H1 (cell line): ENCODE measurements around the gene FDPS.

ENCODE experiments used
- CBX5 ChIP-seq: fragments of 300-800, 300-1000 bp; sonication (generic); IDR thresholded peaks from 2 replicates; pipeline ENCODE4 v1.7.1; 2016; ENCODE audit warnings: antibody characterized with exemption, low read length, low read depth
- POLR2A ChIP-seq, 2 experiments: IDR thresholded peaks; 1 replicate in 1 of 2; 2 replicates in 1 of 2; pipeline ENCODE4 v1.6.1; 2011; ENCODE audit warnings: low read depth in 2 of 2, low read length in 2 of 2, mild to moderate bottlenecking in 2 of 2; ENCODE audit errors: control extremely low read depth in 1 of 2
- POLR2AphosphoS5 ChIP-seq: IDR thresholded peaks from 2 replicates; pipeline ENCODE4 v1.6.1; 2011; ENCODE audit warnings: low read depth, low read length

DNA sequence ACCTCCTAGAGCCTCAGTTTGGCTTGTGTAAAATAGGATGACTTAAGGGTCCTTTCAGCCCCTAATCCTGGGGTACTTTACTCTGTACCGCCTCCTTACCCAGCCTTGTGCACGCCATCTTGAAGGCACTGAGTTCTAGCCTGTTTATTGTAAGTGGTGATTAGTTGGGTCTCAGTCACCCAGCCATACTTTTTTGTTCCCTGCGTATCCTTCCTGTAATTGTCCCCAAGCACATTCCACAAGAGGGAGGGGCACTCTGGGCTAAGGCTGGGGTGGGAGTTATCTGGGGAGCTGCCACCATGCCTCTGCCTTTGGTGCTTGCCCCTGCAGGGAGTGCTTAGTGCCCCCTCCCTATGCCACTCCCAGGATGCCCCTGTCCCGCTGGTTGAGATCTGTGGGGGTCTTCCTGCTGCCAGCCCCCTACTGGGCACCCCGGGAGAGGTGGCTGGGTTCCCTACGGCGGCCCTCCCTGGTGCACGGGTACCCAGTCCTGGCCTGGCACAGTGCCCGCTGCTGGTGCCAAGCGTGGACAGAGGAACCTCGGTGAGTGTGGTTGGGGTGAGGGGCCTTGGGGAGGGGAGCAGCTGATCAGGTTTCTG is 856 bp downstream of the FDPS start:
- no peak for TF ChIP-seq POLR2A (IDR thresholded peaks at IDR 0.05; ENCODE audit: control extremely low read depth in 1 of 2, low read depth in 2 of 2, low read length in 2 of 2)
- no peak for TF ChIP-seq POLR2AphosphoS5
- no peak for TF ChIP-seq CBX5
